Mesodermal cell (in vitro differentiated cells): ENCODE data around the gene PRF1.
"Not testable (repeated sequence)": the region's sequence is repeated elsewhere in the genome, so short reads cannot be mapped to it uniquely, and the experiment has no call there.

Experiments
- H3K27ac ChIP-seq: 2 replicates; pipeline ENCODE4 v1.7.0; 2013; ENCODE audit warnings: mild to moderate bottlenecking, low read depth, low read length, moderate library complexity; ENCODE audit not compliant: severe bottlenecking
- H3K36me3 ChIP-seq: 2 replicates; pipeline ENCODE4 v1.7.1; 2013; ENCODE audit warnings: mild to moderate bottlenecking, low read length, moderate library complexity; ENCODE audit not compliant: control insufficient read depth, insufficient read depth
- H3K4me1 ChIP-seq: one replicate; pipeline ENCODE4 v1.7.1; 2013; ENCODE audit warnings: mild to moderate bottlenecking, low read length; ENCODE audit not compliant: insufficient read depth, control insufficient read depth, poor library complexity, severe bottlenecking
- H3K4me3 ChIP-seq: 2 replicates; pipeline ENCODE4 v1.7.0; 2013; ENCODE audit warnings: low read length, control low read depth, mild to moderate bottlenecking; ENCODE audit not compliant: insufficient read depth, poor library complexity, severe bottlenecking; ENCODE audit errors: extremely low read depth
- H3K9me3 ChIP-seq: 2 replicates; pipeline ENCODE4 v1.7.1; 2013; ENCODE audit warnings: mild to moderate bottlenecking, low read length, moderate library complexity; ENCODE audit not compliant: control insufficient read depth
- WGBS, 2 experiments: methylation state at CpG; one replicate each; pipeline ENCODE4 v1.1.5; 2013; ENCODE audit warnings: missing lambda C conversion rate in 2 of 2; ENCODE audit not compliant: insufficient coverage in 2 of 2; 5-methylcytosine and 5-hydroxymethylcytosine counted together

The PRF1 gene

DNA sequence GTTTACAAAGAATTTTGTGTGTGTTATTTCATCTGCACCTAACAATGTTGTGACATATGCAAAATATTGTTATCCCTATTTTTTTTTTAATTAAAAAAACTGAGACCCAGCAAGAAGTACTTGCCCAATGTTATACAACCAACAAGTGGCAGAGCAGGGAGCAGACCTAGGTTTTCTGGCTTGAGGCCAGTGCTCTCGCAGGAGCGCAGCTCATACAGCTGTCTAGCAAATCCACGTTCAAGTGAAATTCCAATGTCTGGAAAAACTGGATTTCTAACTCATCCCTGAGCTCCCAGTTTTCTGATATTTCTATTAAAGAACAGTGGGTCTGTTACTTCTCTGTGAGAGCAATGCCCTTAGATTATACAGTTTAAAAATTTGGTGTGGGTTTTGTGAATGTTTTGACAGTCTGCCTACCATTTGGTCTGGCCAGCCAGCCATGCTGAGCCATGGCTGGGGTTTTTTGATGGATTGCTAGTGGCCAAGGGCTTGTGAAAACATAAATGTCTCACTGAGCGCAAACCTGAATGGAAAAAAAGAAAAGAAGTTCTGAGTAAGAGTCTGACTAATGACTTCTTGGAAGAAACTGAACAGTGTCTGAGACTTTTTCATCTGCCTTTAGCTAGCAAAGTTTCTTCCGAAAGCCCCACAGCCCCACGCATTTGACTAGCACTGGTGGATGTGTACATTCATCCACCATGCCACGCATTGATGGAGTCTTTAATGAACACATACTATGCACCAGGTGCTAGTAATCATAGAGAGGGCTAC is 15.4 kb upstream of the PRF1 start:
- H3K4me1 ChIP-seq = no peaks in the 10 kb centered on the region
- 87 to 92% methylated on average over 3 to 5 of the region's 7 CpGs for WGBS, 2 experiments
- H3K4me3 ChIP-seq = no peak overlapping the region
- no peaks in the 10 kb centered on the region for H3K36me3 ChIP-seq
- H3K27ac ChIP-seq = no peak overlapping the region
- H3K9me3 ChIP-seq = peaks cover 8% of the 10 kb centered on the region

GRCh38 chr10:70616761-70617160 is 14.2 kb upstream of the PRF1 start:
- Histone ChIP-seq H3K4me3 (no peak overlapping the region), H3K9me3 (peaks cover 8% of the 10 kb centered on the region), H3K4me1 (no peaks in the 10 kb centered on the region), H3K27ac (no peak overlapping the region), H3K36me3 (no peaks in the 10 kb centered on the region)
- WGBS, 2 experiments = no CpG with 5 or more reads among the region's 4 CpGs

DNA sequence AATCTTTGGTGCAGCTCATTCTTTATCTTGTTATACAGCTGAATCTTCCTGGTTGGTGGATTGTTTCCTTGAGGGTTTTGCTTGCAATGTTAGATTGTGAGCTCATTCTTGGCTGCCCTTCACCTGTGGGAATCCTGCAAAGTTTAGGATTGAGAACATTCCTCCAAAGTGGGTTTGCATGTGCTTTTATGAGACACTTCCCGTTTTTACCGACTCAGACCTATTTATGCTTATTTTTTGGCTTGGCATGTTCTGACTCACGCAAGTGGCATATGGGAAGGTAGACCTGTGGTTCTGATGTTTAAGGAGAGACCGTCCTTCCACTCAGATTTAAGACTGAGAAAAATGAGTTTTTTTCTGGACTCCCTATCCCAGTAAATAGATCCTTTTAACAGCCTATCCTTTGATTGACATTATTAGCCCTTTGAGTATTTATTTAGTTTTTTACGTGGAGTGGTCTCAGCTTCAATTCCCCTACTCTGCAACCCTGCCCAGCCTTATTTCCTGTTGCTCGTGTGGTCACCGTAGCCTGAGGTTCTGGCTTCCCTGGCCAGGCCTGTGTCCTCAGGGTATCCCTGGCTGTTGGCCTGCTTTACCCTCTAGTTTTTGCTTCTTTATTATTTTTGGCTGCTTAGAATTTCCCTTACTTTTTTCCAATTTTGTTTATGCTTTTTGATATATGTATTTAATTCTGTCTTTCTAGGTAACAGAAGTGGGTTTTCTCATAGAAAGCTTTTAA is 13.4 kb upstream of the PRF1 start:
- Histone ChIP-seq H3K36me3 (no peaks in the 10 kb centered on the region), H3K9me3 (peaks cover 8% of the 10 kb centered on the region), H3K4me1 (no peaks in the 10 kb centered on the region), H3K27ac (no peak overlapping the region), H3K4me3 (no peak overlapping the region)
- WGBS, 2 experiments = 93 to 94% methylated on average over 5 of the region's 7 CpGs

DNA sequence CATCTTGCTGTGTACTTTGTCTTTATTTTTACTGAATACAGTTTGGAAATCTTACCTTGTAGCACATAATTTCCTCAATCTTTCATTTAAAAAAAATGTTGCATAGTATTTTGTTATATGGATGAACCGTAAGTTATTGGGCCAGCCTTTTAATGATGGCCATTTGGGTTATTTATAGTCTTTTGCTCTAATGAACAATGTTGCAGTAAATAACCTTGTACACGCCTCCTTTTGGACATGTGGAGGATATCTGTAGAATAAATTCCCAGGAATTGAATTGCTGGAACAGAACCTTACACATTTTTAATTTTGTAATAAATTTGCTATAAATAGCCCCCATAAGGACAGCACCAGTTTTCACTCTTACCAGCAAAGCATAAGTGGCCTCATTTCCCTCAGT is 12.7 kb upstream of the PRF1 start:
- no peaks in the 10 kb centered on the region for H3K4me1 ChIP-seq
- no peaks in the 10 kb centered on the region for H3K36me3 ChIP-seq
- 100% methylated on average over 1 of the region's 2 CpGs; no CpG with 5 or more reads in 1 of the 2 experiments for WGBS, 2 experiments
- H3K4me3 ChIP-seq = no peak overlapping the region
- peaks cover 3% of the 10 kb centered on the region for H3K9me3 ChIP-seq
- no peak overlapping the region for H3K27ac ChIP-seq

DNA sequence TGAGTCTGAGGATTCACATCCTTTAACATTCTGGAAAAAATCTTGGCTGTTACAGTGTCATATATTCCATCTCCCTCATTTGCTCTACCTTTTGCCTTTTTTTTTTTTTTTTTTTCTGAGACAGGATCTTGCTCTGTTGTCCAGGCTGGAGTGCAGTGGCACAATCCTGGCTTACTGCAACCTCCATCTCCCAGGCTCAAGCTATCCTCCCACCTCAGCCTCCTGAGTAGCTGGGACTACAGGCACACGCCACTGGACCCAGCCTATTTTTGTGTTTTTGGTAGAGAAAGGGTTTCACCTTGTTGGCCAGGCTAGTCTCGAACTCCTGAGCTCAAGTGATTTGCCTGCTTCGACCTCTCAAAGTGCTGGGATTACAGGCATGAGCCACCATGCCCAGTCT is 11.8 kb upstream of the PRF1 start:
- not testable (repeated sequence) for H3K27ac ChIP-seq, H3K36me3 ChIP-seq, H3K9me3 ChIP-seq, H3K4me3 ChIP-seq, H3K4me1 ChIP-seq
- 89 to 91% methylated on average over 2 to 3 of the region's 3 CpGs for WGBS, 2 experiments

DNA sequence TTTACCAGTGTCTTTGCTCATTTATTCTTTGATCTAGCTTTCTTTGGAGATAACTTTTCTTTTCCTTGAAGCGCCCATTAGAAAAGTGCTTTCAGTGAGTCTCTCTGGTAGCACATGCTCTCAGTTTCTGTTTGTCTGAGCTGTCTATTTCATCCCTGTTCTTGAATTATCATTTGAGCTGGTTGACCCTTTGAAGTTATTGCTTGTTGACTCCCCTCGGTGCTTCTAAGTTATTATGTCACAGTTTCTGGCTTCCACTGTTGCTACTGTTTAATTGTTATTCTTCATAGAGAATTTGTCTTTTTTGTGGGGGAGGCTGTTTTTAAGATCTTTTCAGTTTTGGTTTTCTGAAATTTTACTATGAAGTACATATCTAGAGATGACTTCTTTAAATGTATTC is 11.4 kb upstream of the PRF1 start:
- WGBS, 2 experiments = 82% methylated on average over 1 of the region's 2 CpGs; no CpG with 5 or more reads in 1 of the 2 experiments
- no peaks in the 10 kb centered on the region for H3K4me1 ChIP-seq
- H3K27ac ChIP-seq = no peak overlapping the region
- no peaks in the 10 kb centered on the region for H3K36me3 ChIP-seq
- no peaks in the 10 kb centered on the region for H3K9me3 ChIP-seq
- H3K4me3 ChIP-seq = no peak overlapping the region

- H3K4me1 ChIP-seq = no peaks in the 10 kb centered on the region
- 83 to 88% methylated on average over 4 of the region's 4 CpGs for WGBS, 2 experiments
- H3K27ac ChIP-seq = no peak overlapping the region
Observed at GRCh38 chr10:70607936-70608335, 5.4 kb upstream of the PRF1 start.

GRCh38 chr10:70605161-70605560 is 2.6 kb upstream of the PRF1 start:
- 100% methylated on average over 1 to 2 of the region's 2 CpGs for WGBS, 2 experiments
- H3K9me3 ChIP-seq = no peaks in the 10 kb centered on the region
- H3K36me3 ChIP-seq = no peaks in the 10 kb centered on the region
- H3K4me3 ChIP-seq = no peak overlapping the region
- no peak overlapping the region for H3K27ac ChIP-seq
- H3K4me1 ChIP-seq = no peaks in the 10 kb centered on the region

More at GRCh38 chr10:70607936-70608335, 5.4 kb upstream of the PRF1 start:
- no peak overlapping the region for H3K4me3 ChIP-seq
- no peaks in the 10 kb centered on the region for H3K36me3 ChIP-seq
- H3K9me3 ChIP-seq = no peaks in the 10 kb centered on the region

GRCh38 chr10:70604106-70604505 is 1.6 kb upstream of the PRF1 start:
- Histone ChIP-seq H3K9me3 (no peaks in the 10 kb centered on the region), H3K27ac (no peak overlapping the region), H3K4me3 (no peak overlapping the region), H3K36me3 (no peaks in the 10 kb centered on the region), H3K4me1 (no peaks in the 10 kb centered on the region)
- WGBS, 2 experiments = 82 to 88% methylated on average over 2 of the region's 4 CpGs

- no peaks in the 10 kb centered on the region for H3K9me3 ChIP-seq
- H3K4me3 ChIP-seq = no peak overlapping the region
- no peaks in the 10 kb centered on the region for H3K36me3 ChIP-seq
- WGBS, 2 experiments = 94 to 96% methylated on average over 4 to 5 of the region's 7 CpGs
- H3K4me1 ChIP-seq = no peaks in the 10 kb centered on the region
- H3K27ac ChIP-seq = no peak overlapping the region
Observed at GRCh38 chr10:70603449-70603801, 884 bp upstream of the PRF1 start.

- Histone ChIP-seq H3K27ac (no peak overlapping the region), H3K4me3 (no peak overlapping the region), H3K9me3 (no peaks in the 10 kb centered on the region), H3K4me1 (no peaks in the 10 kb centered on the region), H3K36me3 (no peaks in the 10 kb centered on the region)
- 89 to 100% methylated on average over 1 of the region's 5 CpGs for WGBS, 2 experiments
Observed at GRCh38 chr10:70601746-70602145, 795 bp downstream of the PRF1 start.
